ENCODE results near the gene NXF1. TPM values are rescaled to one million over a fixed set of nuclear protein-coding genes. Genes with fewer than 3 reads are reported as not detected.

Gene NXF1
- total and polyA plus RNA-seq, 10 of the 15 experiments (the other 5 are each of a cell fraction or from before 2014, with no cell fraction given), result 20.7 to 84.9 (median 40.6) TPM

- ATAC-seq, result no peak
- SMC1A ChIA-PET (ENCODE audit: uncharacterized antibody, unreplicated experiment), result interaction anchor here (0.6 to 2.2 kb wide), 4 partner anchors 10 to 65 kb away, joined by 3 to 10 read pairs (median 4); partner anchors contain the start of gene NXF1
- intact Hi-C loops (cut with micrococcal nuclease; ENCODE audit: unreplicated experiment), result no loop called here
These were observed 11.9 kb upstream of the NXF1 start for GRCh38 chr11:62817129-62817528.

More at GRCh38 chr11:62817129-62817528, 11.9 kb upstream of the NXF1 start:
- no peaks in the 10 kb centered on the region for H3K4me1 ChIP-seq (ENCODE audit: control insufficient read depth, insufficient read depth, low read length)
- BruUV-seq (replicated peaks), result no TSS peak
- H3K79me2 ChIP-seq (ENCODE audit: control insufficient read depth, insufficient read depth, low read length), result no peaks in the 10 kb centered on the region
- POLR2A ChIA-PET, result interaction anchor here (0.6 to 1.2 kb wide), 4 partner anchors 9 to 137 kb away, joined by 3 to 4 read pairs (median 3); partner anchors contain the start of gene STX5
- H3K4me3 ChIP-seq, result no peak overlapping the region
- no peaks in the 10 kb centered on the region for H3K27me3 ChIP-seq (replicated peaks in 1 of 2; ENCODE audit: control insufficient read depth in 2 of 2, insufficient read depth in 2 of 2, low read length in 1 of 2)
- in situ Hi-C loops (cut with MboI), result no loop called here
- H3K4me2 ChIP-seq (ENCODE audit: control insufficient read depth, insufficient read depth), result no peak overlapping the region
- no peak overlapping the region for H3K9ac ChIP-seq (ENCODE audit: control insufficient read depth, insufficient read depth, low read length)
- FAIRE-seq, result no peak
- WGBS (ENCODE audit: insufficient coverage, insufficient replicate concordance, low lambda C conversion rate, missing lambda C conversion rate), result 96% methylated on average over 4 of the region's 4 CpGs
- H3K27ac ChIP-seq (ENCODE audit: control insufficient read depth, insufficient read depth), result no peak overlapping the region
- no peaks in the 10 kb centered on the region for H4K20me1 ChIP-seq (ENCODE audit: control insufficient read depth, insufficient read depth)
- DNase-seq (ENCODE audit: low read depth, low spot score), result no peak
- no peaks in the 10 kb centered on the region for H3K9me3 ChIP-seq (replicated peaks; ENCODE audit: control insufficient read depth, insufficient read depth, low read length)
- H3K36me3 ChIP-seq (ENCODE audit: control insufficient read depth in 2 of 2, insufficient read depth in 2 of 2, low read length in 1 of 2), result peaks cover under 1 to 2% of the 10 kb centered on the region in 2 experiments; a peak in 2 of 4 replicates
- RAD21 ChIA-PET (ENCODE audit: unreplicated experiment), result interaction anchor here (0.7 kb wide), 1 partner anchor 15 kb away, joined by 3 read pairs; the partner anchor contains the start of gene STX5
- H2AFZ ChIP-seq (ENCODE audit: control insufficient read depth, low read depth, low read length), result no peak overlapping the region
- CTCF ChIA-PET, result interaction anchor here (0.7 to 1.5 kb wide), 3 partner anchors 10 to 58 kb away, joined by 3 to 4 read pairs (median 4); no protein-coding TSS in a partner anchor
- TF ChIP-seq, protein P1, sequence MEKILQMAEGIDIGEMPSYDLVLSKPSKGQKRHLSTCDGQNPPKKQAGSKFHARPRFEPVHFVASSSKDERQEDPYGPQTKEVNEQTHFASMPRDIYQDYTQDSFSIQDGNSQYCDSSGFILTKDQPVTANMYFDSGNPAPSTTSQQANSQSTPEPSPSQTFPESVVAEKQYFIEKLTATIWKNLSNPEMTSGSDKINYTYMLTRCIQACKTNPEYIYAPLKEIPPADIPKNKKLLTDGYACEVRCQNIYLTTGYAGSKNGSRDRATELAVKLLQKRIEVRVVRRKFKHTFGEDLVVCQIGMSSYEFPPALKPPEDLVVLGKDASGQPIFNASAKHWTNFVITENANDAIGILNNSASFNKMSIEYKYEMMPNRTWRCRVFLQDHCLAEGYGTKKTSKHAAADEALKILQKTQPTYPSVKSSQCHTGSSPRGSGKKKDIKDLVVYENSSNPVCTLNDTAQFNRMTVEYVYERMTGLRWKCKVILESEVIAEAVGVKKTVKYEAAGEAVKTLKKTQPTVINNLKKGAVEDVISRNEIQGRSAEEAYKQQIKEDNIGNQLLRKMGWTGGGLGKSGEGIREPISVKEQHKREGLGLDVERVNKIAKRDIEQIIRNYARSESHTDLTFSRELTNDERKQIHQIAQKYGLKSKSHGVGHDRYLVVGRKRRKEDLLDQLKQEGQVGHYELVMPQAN (conservative IDR thresholded peaks at IDR 0.05), result no peak
- TF ChIP-seq ZNF687 (IDR thresholded peaks at IDR 0.05) (no peak), CBX3 (IDR thresholded peaks at IDR 0.05; ENCODE audit: borderline replicate concordance, low read depth) (no peak), ASH2L (IDR thresholded peaks at IDR 0.05; ENCODE audit: borderline replicate concordance, low read depth) (no peak), CREB1 (IDR thresholded peaks at IDR 0.05; ENCODE audit: low read depth) (no peak)
